Karpas-422 (cell line): ENCODE measurements around the gene ANO10. TPM values are rescaled to one million over a fixed set of nuclear protein-coding genes. Genes with fewer than 3 reads are reported as not detected.
"Not testable (repeated sequence)": the region's sequence is repeated elsewhere in the genome, so short reads cannot be mapped to it uniquely, and the experiment has no call there.

Experiments used
- DNase-seq: peaks from one replicate; pipeline ENCODE4 v3.0.0-alpha.2; 2015
- H2AFZ ChIP-seq: fragments of 200-600 bp; sonication (generic); 2 replicates; pipeline ENCODE4 v1.6.1; 2014; ENCODE audit warnings: antibody characterized with exemption, low read length, mixed read lengths
- H3K27ac ChIP-seq: fragments of 200-600 bp; sonication (generic); 2 replicates; pipeline ENCODE4 v1.5.1; 2014; ENCODE audit warnings: mild to moderate bottlenecking, low read length, moderate library complexity
- H3K27me3 ChIP-seq: fragments of 200-600 bp; sonication (generic); 2 replicates; pipeline ENCODE4 v1.6.1; 2014; ENCODE audit warnings: low read length, mixed read lengths
- H3K36me3 ChIP-seq: fragments of 200-600 bp; sonication (generic); 2 replicates; pipeline ENCODE4 v1.6.1; 2014; ENCODE audit warnings: low read length, mixed read lengths; ENCODE audit not compliant: insufficient read depth
- H3K4me1 ChIP-seq: fragments of 200-600 bp; sonication (generic); 2 replicates; pipeline ENCODE4 v1.6.1; 2014; ENCODE audit warnings: mild to moderate bottlenecking, low read length, mixed read lengths
- H3K4me2 ChIP-seq: fragments of 200-600 bp; sonication (generic); 2 replicates; pipeline ENCODE4 v1.6.1; 2014; ENCODE audit warnings: low read length, low read depth, mild to moderate bottlenecking; ENCODE audit not compliant: poor library complexity, severe bottlenecking
- H3K4me3 ChIP-seq: fragments of 200-600 bp; sonication (generic); 2 replicates; pipeline ENCODE4 v1.5.1; 2014; ENCODE audit warnings: mild to moderate bottlenecking, antibody characterized with exemption, low read length, mixed read lengths
- H3K79me2 ChIP-seq: fragments of 200-600 bp; sonication (generic); 2 replicates; pipeline ENCODE4 v1.6.1; 2014; ENCODE audit warnings: mild to moderate bottlenecking, low read length, mixed read lengths
- H3K9ac ChIP-seq: fragments of 200-600 bp; sonication (generic); 2 replicates; pipeline ENCODE4 v1.6.0; 2014; ENCODE audit warnings: low read length
- H3K9me2 ChIP-seq: fragments of 200-600 bp; sonication (generic), shearing (Covaris generic); replicated peaks from 2 replicates; pipeline ENCODE4 v1.6.0; 2014; ENCODE audit warnings: mild to moderate bottlenecking, low read length, moderate library complexity; ENCODE audit not compliant: insufficient read depth
- H3K9me3 ChIP-seq: fragments of 300-700, 200-600 bp; sonication (generic); 2 replicates; pipeline ENCODE4 v1.6.1; 2014; ENCODE audit warnings: low read length, mixed read lengths
- H4K20me1 ChIP-seq: fragments of 200-600 bp; sonication (generic); 2 replicates; pipeline ENCODE4 v1.6.1; 2014; ENCODE audit warnings: mild to moderate bottlenecking, antibody characterized with exemption, low read length, low read depth; ENCODE audit not compliant: insufficient read depth
- total RNA-seq: library from RNA; depleted of rRNA; stranded (reverse); fragments of >200 nt; shearing (Covaris generic); gene quantifications from 2 replicates; pipeline ENCODE4 v1.2.3, GENCODE V29; 2014; ENCODE audit warnings: low replicate concordance; rRNA removed

ANO10 gene
- 2.8 and 3.2 TPM in 2 replicates for total RNA-seq

- peak within 1 kb of the TSS; percentile 97 for H2AFZ ChIP-seq
- H3K4me1 ChIP-seq: peaks cover 12% of the 10 kb centered on the region
- peak within 1 kb of the TSS; percentile 78 for H3K9ac ChIP-seq
- H3K9me3 ChIP-seq: no peaks in the 10 kb centered on the region
- peak within 1 kb of the TSS; percentile 80 for H3K4me2 ChIP-seq
- no peaks in the 10 kb centered on the region for H3K9me2 ChIP-seq
- DNase-seq: peak; percentile 97
- no peaks in the 10 kb centered on the region for H3K27me3 ChIP-seq
- H3K36me3 ChIP-seq: no peaks in the 10 kb centered on the region
- no peaks in the 10 kb centered on the region for H3K79me2 ChIP-seq
- H3K27ac ChIP-seq: no peak within 1 kb of the TSS
- peak within 1 kb of the TSS; percentile 65 for H3K4me3 ChIP-seq
- H4K20me1 ChIP-seq: no peaks in the 10 kb centered on the region
Measured at GRCh38 chr3:43621656-43622432, at the start of gene ANO10. Gene ANO10 (minus strand): TSS chr3:43622011. CDS start chr3:43605852, 16,159 bp downstream.

GRCh38 chr3:43670635-43671522 lies 49.1 kb upstream of the ANO10 start:
- Histone ChIP-seq H3K9me2 (no peaks in the 10 kb centered on the region), H3K9me3 (no peaks in the 10 kb centered on the region), H3K27me3 (no peaks in the 10 kb centered on the region), H2AFZ (no peak overlapping the region), H3K27ac (no peak overlapping the region), H3K36me3 (no peaks in the 10 kb centered on the region), H4K20me1 (no peaks in the 10 kb centered on the region), H3K4me2 (no peak overlapping the region), H3K79me2 (no peaks in the 10 kb centered on the region), H3K4me1 (no peaks in the 10 kb centered on the region), H3K4me3 (no peak overlapping the region), H3K9ac (no peak overlapping the region)
- DNase-seq: no peak

- not testable (repeated sequence) for H3K36me3 ChIP-seq
Measured at GRCh38 chr3:43665011-43665410, 43.2 kb upstream of the ANO10 start.

GRCh38 chr3:43661376-43661775 lies 39.6 kb upstream of the ANO10 start:
- not testable (repeated sequence) for H3K27me3 ChIP-seq, H3K36me3 ChIP-seq, H3K9me3 ChIP-seq, H3K4me2 ChIP-seq, H4K20me1 ChIP-seq, H3K9me2 ChIP-seq, H3K9ac ChIP-seq, H3K4me3 ChIP-seq, DNase-seq, H2AFZ ChIP-seq, H3K4me1 ChIP-seq, H3K27ac ChIP-seq, H3K79me2 ChIP-seq

More at GRCh38 chr3:43665011-43665410, 43.2 kb upstream of the ANO10 start:
- H3K79me2 ChIP-seq, H3K9ac ChIP-seq, H3K9me2 ChIP-seq, H3K4me3 ChIP-seq, H3K9me3 ChIP-seq, H2AFZ ChIP-seq, DNase-seq, H3K4me2 ChIP-seq, H3K4me1 ChIP-seq, H3K27ac ChIP-seq, H3K27me3 ChIP-seq, H4K20me1 ChIP-seq: not testable (repeated sequence)

- Histone ChIP-seq H3K79me2 (no peaks in the 10 kb centered on the region), H3K9me3 (no peaks in the 10 kb centered on the region), H3K9ac (no peak overlapping the region), H4K20me1 (no peaks in the 10 kb centered on the region), H3K27ac (no peak overlapping the region), H3K4me3 (no peak overlapping the region), H3K4me1 (no peaks in the 10 kb centered on the region), H3K27me3 (no peaks in the 10 kb centered on the region), H3K4me2 (no peak overlapping the region), H3K9me2 (no peaks in the 10 kb centered on the region), H2AFZ (no peak overlapping the region), H3K36me3 (no peaks in the 10 kb centered on the region)
- DNase-seq: no peak
Measured at GRCh38 chr3:43659250-43659880, 37.6 kb upstream of the ANO10 start.

GRCh38 chr3:43656390-43656789 lies 34.6 kb upstream of the ANO10 start:
- H3K9ac ChIP-seq, H3K9me2 ChIP-seq, H3K4me1 ChIP-seq, H3K4me3 ChIP-seq, H3K4me2 ChIP-seq, H3K9me3 ChIP-seq, DNase-seq, H3K27me3 ChIP-seq, H3K27ac ChIP-seq, H2AFZ ChIP-seq, H3K79me2 ChIP-seq, H4K20me1 ChIP-seq, H3K36me3 ChIP-seq: not testable (repeated sequence)

- no peak overlapping the region for H3K9ac ChIP-seq
- no peaks in the 10 kb centered on the region for H3K9me3 ChIP-seq
- H3K9me2 ChIP-seq: no peaks in the 10 kb centered on the region
- no peak overlapping the region for H3K4me2 ChIP-seq
- H4K20me1 ChIP-seq: no peaks in the 10 kb centered on the region
- H3K27me3 ChIP-seq: no peaks in the 10 kb centered on the region
- H3K79me2 ChIP-seq: no peaks in the 10 kb centered on the region
- no peaks in the 10 kb centered on the region for H3K36me3 ChIP-seq
- no peak overlapping the region for H3K27ac ChIP-seq
- H3K4me1 ChIP-seq: no peaks in the 10 kb centered on the region
- H2AFZ ChIP-seq: no peak overlapping the region
- DNase-seq: no peak
- no peak overlapping the region for H3K4me3 ChIP-seq
Measured at GRCh38 chr3:43650345-43650744, 28.5 kb upstream of the ANO10 start.
